Measurements from ENCODE around the gene STUM.

DNA sequence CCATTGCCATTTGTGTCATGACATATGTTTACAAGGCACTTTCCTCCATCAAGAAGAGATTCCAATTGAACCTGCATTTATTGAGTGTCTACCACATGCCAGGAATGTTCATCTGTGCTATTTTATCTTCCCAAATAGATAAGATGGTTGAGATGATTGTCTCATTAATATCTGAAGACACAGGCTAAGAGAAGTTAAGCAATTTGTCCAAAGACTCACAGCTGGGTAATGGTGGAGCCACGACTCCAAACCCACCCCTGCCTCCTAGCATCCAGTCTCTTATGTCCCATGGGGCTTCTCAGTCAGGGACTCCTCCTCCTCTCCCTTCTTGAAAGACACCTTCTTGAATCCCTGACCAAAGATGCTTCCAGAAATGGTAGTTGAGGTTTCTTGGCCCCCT lies 68.1 kb downstream of the STUM start:
- no peak for TF ChIP-seq CTCF (IDR thresholded peaks at IDR 0.05)
- TF ChIP-seq POLR2A (IDR thresholded peaks at IDR 0.05) = no peak
